Measurements from ENCODE around the gene AMFR. TPM values are rescaled to one million over a fixed set of nuclear protein-coding genes. Genes with fewer than 3 reads are reported as not detected.

AMFR gene
- total and polyA plus RNA-seq, 2 of the 13 experiments (the other 11 are each of a cell fraction or from before 2014, with no cell fraction given), result 52.9 to 108 TPM

- DNase-seq (ENCODE audit: low spot score), result no peak
- in situ Hi-C loops (cut with HindIII; ENCODE audit: extremely low pct_ligation_motif_present, low pct_unique_long_range_greater_than_20kb) (loop anchor here (5.0 to 25.0 kb wide), 2 partner anchors 279 to 859 kb away; no protein-coding TSS in a partner anchor), intact Hi-C loops (cut with micrococcal nuclease; ENCODE audit: unreplicated experiment) (no loop called here)
- H4K20me1 ChIP-seq (ENCODE audit: insufficient read depth, low read length), result no peaks in the 10 kb centered on the region
- CTCF ChIA-PET (ENCODE audit: low intra/inter-chr PET ratio, low total read pairs), result interaction anchor here (0.9 kb wide), 1 partner anchor 376 kb away, joined by 3 read pairs; no protein-coding TSS in a partner anchor
- no peak overlapping the region for H3K4me2 ChIP-seq (ENCODE audit: low read depth, low read length)
- H3K27me3 ChIP-seq (ENCODE audit: control insufficient read depth in 1 of 2, insufficient read depth in 2 of 2, low read length in 2 of 2), result peaks cover 7 to 63% of the 10 kb centered on the region in 2 experiments
- no peak for FAIRE-seq
- no peaks in the 10 kb centered on the region for H3K79me2 ChIP-seq (ENCODE audit: insufficient read depth, low read length)
- no peaks in the 10 kb centered on the region for H3K36me3 ChIP-seq (replicated peaks in 1 of 2; ENCODE audit: control insufficient read depth in 1 of 2, insufficient read depth in 2 of 2, low read length in 2 of 2)
- 3% methylated on average over 7 of the region's 7 CpGs for WGBS (ENCODE audit: low lambda C conversion rate)
- no peaks in the 10 kb centered on the region for H3K9me3 ChIP-seq (ENCODE audit: low read length)
- ATAC-seq, result no peak
- TF ChIP-seq ZNF329 (CRISPR knock-in tag; IDR thresholded peaks at IDR 0.05; ENCODE audit: low read depth) (peak; percentile 91), BATF2 (CRISPR knock-in tag; IDR thresholded peaks at IDR 0.05) (no peak)
- no TSS peak for BruUV-seq (replicated peaks)
- H3K4me1 ChIP-seq (ENCODE audit: insufficient read depth, low read length), result no peaks in the 10 kb centered on the region
- H2AFZ ChIP-seq (ENCODE audit: low read length), result no peak overlapping the region
- POLR2A ChIA-PET, result no interaction called here
- H3K27ac ChIP-seq (ENCODE audit: extremely low read length, insufficient read depth, low read length), result no peak overlapping the region
- H3K9ac ChIP-seq (ENCODE audit: insufficient read depth, low read depth, low read length), result no peak overlapping the region
- H3K4me3 ChIP-seq (replicated peaks in 1 of 3; ENCODE audit: insufficient read depth in 1 of 3, low read depth in 2 of 3, low read length in 3 of 3), result no peak overlapping the region
These were observed 104.4 kb downstream of the AMFR start for GRCh38 chr16:56320811-56321558.

- H3K79me2 ChIP-seq (ENCODE audit: insufficient read depth, low read length), result no peaks in the 10 kb centered on the region
- H4K20me1 ChIP-seq (ENCODE audit: insufficient read depth, low read length), result no peaks in the 10 kb centered on the region
- ChIA-PET POLR2A (no interaction called here), CTCF (ENCODE audit: low intra/inter-chr PET ratio, low total read pairs) (no interaction called here)
- no peak overlapping the region for H3K27ac ChIP-seq (ENCODE audit: extremely low read length, insufficient read depth, low read length)
- H2AFZ ChIP-seq (ENCODE audit: low read length), result no peak overlapping the region
- intact Hi-C loops (cut with micrococcal nuclease; ENCODE audit: unreplicated experiment) (no loop called here), in situ Hi-C loops (cut with HindIII; ENCODE audit: extremely low pct_ligation_motif_present, low pct_unique_long_range_greater_than_20kb) (loop anchor here (5.0 to 25.0 kb wide), 2 partner anchors 278 to 858 kb away; no protein-coding TSS in a partner anchor)
- H3K4me1 ChIP-seq (ENCODE audit: insufficient read depth, low read length), result no peaks in the 10 kb centered on the region
- H3K27me3 ChIP-seq (ENCODE audit: control insufficient read depth in 1 of 2, insufficient read depth in 2 of 2, low read length in 2 of 2), result peaks cover 3 to 57% of the 10 kb centered on the region in 2 experiments
- H3K4me3 ChIP-seq (replicated peaks in 1 of 3; ENCODE audit: insufficient read depth in 1 of 3, low read depth in 2 of 3, low read length in 3 of 3), result no peak overlapping the region
- DNase-seq (ENCODE audit: low spot score) (no peak), ATAC-seq (no peak), FAIRE-seq (no peak)
- H3K9ac ChIP-seq (ENCODE audit: insufficient read depth, low read depth, low read length), result no peak overlapping the region
- no peak for TF ChIP-seq ZNF75D (CRISPR knock-in tag; IDR thresholded peaks at IDR 0.05; ENCODE audit: borderline replicate concordance)
- TF ChIP-seq ZNF629 (CRISPR knock-in tag; conservative IDR thresholded peaks at IDR 0.05), result 0 out of 2 replicates have a peak, but pooled peaks have one; percentile 14
- no peaks in the 10 kb centered on the region for H3K36me3 ChIP-seq (replicated peaks in 1 of 2; ENCODE audit: control insufficient read depth in 1 of 2, insufficient read depth in 2 of 2, low read length in 2 of 2)
- BruUV-seq (replicated peaks), result no TSS peak
- no peak overlapping the region for H3K4me2 ChIP-seq (ENCODE audit: low read depth, low read length)
- 0% methylated on average over 7 of the region's 8 CpGs for WGBS (ENCODE audit: low lambda C conversion rate)
- H3K9me3 ChIP-seq (ENCODE audit: low read length), result no peaks in the 10 kb centered on the region
These were observed 105.3 kb downstream of the AMFR start for GRCh38 chr16:56320056-56320455.
